ENCODE measurements around the gene MAP3K4. TPM values are rescaled to one million over a fixed set of nuclear protein-coding genes. Genes with fewer than 3 reads are reported as not detected.
A peak's percentile ranks its signal among the peaks of the same experiment; 100 is the strongest.

The MAP3K4 gene
- 10 to 100 TPM; 40.7 to 43.2 TPM for total RNA-seq
- long read RNA-seq, full-length matches to known transcripts: 1 of 14 reads
- long read RNA-seq, partial matches to known transcripts: 12 of 14 reads
- long read RNA-seq, other reads (novel, unspliced or antisense): 1 of 14 reads

DNA sequence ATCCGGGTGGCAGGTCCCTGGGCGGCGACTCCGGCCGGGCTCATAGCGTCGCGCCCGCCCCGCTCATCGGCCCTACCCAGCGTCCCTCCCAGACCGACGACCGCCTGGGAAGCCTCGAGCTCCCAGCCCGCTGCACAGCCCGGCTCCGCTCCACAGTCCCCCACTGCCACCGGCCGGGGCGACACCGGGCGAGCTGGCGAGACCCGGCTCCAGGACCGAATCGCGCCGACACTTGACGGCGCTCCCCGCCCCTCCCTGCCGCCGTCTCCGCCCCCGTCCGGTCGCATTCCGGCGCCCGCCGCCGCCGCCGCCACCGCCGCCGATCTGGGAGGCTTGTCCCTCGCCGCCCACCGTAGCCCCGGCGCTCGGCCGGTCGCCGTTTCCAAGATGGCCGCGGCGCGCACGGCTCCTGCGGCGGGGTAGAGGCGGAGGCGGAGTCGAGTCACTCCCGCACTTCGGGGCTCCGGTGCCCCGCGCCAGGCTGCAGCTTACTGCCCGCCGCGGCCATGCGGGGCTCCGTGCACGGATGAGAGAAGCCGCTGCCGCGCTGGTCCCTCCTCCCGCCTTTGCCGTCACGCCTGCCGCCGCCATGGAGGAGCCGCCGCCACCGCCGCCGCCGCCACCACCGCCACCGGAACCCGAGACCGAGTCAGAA is at the start of gene MAP3K4:
Gene MAP3K4 (plus strand): TSS at position 364 of the 655 bp plus-strand sequence. CDS start 163 bp downstream, at position 527.
- ATAC-seq: peak; percentile 89
- intact Hi-C loops (cut with DNase I, micrococcal nuclease): loop anchor here in 1 of 2 donors (10.0 kb wide), 1 partner anchor 57 kb away; no protein-coding TSS in a partner anchor
- DNase-seq: peak; percentile 76 to 85

DNA sequence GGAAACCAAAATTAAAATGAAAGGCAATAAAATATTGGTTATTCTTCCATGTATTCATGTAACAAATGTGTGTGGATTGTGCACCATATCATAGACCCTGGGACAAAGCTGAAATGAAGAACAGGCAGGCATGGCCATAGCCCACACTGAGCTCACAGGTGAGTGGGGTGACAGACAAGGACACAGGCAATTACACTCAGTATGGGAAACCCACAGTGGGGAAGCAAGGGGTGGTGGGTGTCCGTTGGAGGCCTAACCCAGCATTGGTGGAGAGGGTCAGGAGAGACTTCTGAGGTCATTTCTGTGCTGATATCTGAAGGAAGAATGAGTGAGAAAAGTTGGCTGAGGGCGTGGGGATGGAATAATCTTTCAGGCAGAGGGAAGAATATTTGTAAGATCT is 47.6 kb upstream of the MAP3K4 start:
- DNase-seq (no peak), ATAC-seq (no peak)
- intact Hi-C loops (cut with DNase I, micrococcal nuclease): no loop called here

- intact Hi-C loops (cut with DNase I, micrococcal nuclease): no loop called here
- no peak for DNase-seq
- ATAC-seq: no peak
Measured at GRCh38 chr6:160945516-160946177, 45.9 kb upstream of the MAP3K4 start.

DNA sequence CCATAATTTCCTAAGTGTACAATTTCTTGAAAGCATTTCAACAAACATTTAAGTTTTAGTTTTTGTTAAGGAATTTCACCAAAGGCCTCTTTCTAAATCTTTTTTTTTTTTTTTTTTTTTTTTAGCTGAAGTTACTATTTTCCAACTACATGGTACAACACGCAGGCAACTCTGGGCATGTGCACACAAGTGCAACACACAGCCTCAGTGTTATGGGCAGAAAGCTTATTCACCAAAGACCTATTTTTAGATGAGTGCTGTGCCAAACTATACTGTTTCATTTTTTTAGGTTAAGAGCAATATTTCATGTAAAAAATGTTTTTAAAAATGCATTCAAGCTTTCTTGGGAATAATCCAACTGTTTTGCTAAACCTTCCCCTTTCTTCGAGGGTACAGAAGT is 42.0 kb upstream of the MAP3K4 start:
- ATAC-seq (no peak), DNase-seq (no peak)
- intact Hi-C loops (cut with DNase I, micrococcal nuclease): no loop called here

DNA sequence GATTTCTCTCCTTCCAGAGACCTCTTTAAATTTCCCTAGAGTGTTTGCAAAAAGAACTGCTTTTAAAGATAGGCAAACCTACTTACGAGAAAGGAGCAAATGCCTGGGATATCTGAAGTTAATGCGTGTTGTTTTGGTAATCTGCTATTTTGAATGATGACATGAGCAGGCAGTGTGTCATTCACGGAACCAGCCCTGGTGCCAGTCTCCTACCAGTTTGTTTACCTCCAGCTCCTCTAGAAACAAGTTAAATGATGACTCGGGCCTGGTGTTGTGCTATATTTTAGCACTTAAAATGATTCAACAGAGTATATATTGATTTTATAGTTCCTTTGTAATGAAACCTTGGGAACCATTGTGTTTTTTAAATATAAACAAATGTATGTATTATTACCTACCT is 41.1 kb upstream of the MAP3K4 start:
- DNase-seq (no peak), ATAC-seq (no peak)
- intact Hi-C loops (cut with DNase I, micrococcal nuclease): no loop called here

GRCh38 chr6:160951187-160952030 is 40.2 kb upstream of the MAP3K4 start:
- intact Hi-C loops (cut with DNase I, micrococcal nuclease): no loop called here
- ATAC-seq (no peak), DNase-seq (no peak)

DNA sequence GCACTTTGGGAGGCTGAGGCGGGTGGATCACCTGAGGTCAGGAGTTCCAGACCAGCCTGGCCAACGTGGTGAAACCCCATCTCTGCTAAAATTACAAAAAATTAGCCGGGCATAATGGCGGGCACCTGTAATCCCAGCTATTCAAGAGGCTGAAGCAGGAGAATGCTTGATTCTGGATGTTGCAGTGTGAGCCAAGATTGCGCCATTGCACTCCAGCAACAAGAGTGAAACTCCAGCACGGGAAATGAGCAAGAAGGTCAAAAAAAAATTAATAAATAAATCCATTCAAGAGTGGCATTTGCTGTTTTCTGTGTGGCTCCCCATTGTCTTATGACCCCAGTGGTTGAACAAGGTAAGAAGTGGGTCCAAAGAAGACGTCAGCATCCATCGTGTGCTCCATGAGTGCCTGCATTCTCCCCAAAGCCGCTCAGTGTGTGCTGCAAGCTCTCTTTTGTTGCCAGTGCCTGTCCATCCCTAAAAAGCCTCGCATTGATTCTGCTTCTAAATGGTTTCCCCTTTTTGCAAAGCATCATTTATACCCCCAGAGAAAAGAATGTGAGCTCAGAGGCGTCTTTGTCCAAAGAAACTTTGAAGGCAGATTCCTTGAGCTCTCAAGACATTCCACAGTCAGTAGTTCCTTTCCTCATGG is 38.8 kb upstream of the MAP3K4 start:
- DNase-seq (no peak), ATAC-seq (no peak)
- intact Hi-C loops (cut with DNase I, micrococcal nuclease): no loop called here

GRCh38 chr6:160955508-160956295 is 35.9 kb upstream of the MAP3K4 start:
- intact Hi-C loops (cut with DNase I, micrococcal nuclease): no loop called here
- DNase-seq (no peak), ATAC-seq (no peak)

DNA sequence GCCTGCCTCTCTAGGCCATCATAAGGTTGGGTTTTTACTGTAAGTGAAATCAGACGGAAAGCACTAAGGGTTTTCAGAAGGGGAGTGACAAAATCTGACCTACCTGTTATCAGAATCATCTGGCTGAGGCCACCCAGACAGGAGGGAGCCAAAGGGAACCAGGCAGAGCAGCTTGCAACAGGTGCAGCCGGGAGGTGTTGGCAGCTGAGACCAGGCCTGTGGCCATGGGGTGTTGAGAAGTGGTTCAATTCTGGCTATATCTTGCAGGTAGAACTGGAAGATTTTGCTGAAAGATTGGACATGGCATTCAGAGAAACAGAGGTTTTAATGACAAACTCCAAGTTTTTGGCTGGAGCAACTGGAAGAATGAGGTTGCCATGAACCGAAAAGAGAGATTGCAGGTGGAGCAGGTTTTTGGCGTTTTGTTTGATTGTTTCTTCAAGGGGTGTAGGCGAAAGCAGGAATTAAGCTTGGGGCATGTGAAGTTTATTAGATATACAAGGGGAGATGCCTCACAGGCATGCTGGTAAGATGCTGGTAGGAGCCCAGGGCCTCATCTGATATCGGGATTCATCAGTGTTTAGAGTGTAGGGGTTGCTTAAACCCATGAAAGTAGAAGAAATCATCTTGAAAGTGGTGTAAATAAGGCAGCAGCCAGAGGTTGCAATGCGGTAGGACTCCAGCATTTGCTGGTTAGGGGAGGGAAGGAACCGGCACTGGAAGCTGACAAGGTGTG is 35.1 kb upstream of the MAP3K4 start:
- ATAC-seq (no peak), DNase-seq (no peak)
- intact Hi-C loops (cut with DNase I, micrococcal nuclease): no loop called here

- intact Hi-C loops (cut with DNase I, micrococcal nuclease): no loop called here
- DNase-seq (no peak), ATAC-seq (no peak)
Measured at GRCh38 chr6:160959726-160960435, 31.7 kb upstream of the MAP3K4 start.

DNA sequence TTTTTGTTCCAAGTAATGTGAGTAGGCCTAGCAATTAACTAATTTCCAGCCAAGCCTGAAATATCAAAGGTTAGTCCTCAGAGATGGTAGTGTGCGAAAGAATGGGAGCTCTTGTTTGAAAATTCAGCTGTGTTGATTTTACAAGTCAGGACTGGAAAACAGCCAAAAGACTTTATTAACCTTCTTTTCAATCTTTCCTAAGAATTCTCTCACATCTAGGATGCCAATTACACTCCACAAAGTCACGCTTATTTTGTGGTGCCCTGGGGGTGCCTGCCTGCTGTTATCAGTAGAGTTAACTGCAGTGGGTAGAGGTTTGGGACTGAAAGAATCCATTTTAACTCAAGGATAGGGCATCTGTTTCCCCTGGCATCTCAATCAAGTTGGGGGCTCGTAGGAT is 30.7 kb upstream of the MAP3K4 start:
- intact Hi-C loops (cut with DNase I, micrococcal nuclease): no loop called here
- ATAC-seq (no peak), DNase-seq (no peak)

- no peak for DNase-seq
- no peak for ATAC-seq
- intact Hi-C loops (cut with DNase I, micrococcal nuclease): no loop called here
Measured at GRCh38 chr6:160962835-160963623, 28.5 kb upstream of the MAP3K4 start.

DNA sequence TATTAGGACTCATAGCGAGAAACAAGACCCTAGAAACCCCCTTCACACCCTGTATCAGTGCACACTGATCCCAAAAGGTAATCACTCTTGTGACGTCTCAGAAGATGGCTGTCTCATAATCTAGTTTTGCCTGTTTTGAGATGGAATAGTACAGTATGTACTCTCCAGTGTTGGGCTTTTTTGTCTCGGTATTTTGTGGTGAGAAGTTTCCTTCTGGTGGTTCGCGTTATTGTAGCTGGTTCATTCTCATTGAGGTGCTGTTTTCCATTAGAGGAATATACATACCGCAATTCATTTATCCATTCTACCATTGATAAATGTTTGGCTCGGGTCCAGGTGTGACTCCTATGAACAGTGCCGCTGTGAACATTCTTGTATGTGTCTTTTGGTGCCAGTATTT is 27.9 kb upstream of the MAP3K4 start:
- DNase-seq: no peak
- no peak for ATAC-seq
- intact Hi-C loops (cut with DNase I, micrococcal nuclease): no loop called here

DNA sequence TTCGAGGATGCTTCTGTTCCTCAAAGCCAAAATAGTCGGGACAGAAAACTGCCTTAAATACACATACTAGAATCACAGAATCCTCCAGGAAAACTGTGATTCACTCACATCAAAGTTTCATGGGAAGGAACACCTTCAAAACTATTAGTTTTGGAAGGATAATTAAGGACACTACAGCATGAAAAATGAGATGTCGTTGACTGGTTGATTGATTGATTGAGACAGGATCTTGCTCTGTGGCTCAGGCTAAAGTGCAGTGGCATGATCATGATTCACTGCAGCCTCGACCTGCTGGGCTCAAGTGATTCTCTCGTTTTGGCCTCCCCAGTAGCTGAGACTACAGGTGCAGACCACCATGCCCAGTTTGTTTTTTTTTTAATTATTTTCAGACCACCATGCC is 25.7 kb upstream of the MAP3K4 start:
- intact Hi-C loops (cut with DNase I, micrococcal nuclease): no loop called here
- ATAC-seq: no peak
- DNase-seq: no peak

- intact Hi-C loops (cut with DNase I, micrococcal nuclease): no loop called here
- ATAC-seq (no peak), DNase-seq (no peak)
Measured at GRCh38 chr6:160966493-160967229, 24.9 kb upstream of the MAP3K4 start.

GRCh38 chr6:160967351-160967750 is 24.2 kb upstream of the MAP3K4 start:
- ATAC-seq (no peak), DNase-seq (no peak)
- intact Hi-C loops (cut with DNase I, micrococcal nuclease): no loop called here

All from left colon (tissue), 2 donors.